B cell (primary cell): ENCODE results near the gene SPOCK1.

ENCODE experiments used
- CTCF ChIP-seq: fragments of 200-600 bp; IDR thresholded peaks from one replicate; pipeline ENCODE4 v1.8.0; 2022; ENCODE audit warnings: antibody characterized with exemption, mild to moderate bottlenecking
- EZH2 ChIP-seq: IDR thresholded peaks from 2 replicates; pipeline ENCODE4 v1.6.1; 2012; ENCODE audit warnings: borderline replicate concordance, low read depth, mild to moderate bottlenecking, moderate library complexity, low read length; ENCODE audit not compliant: insufficient read depth, poor library complexity, severe bottlenecking

- TF ChIP-seq EZH2 (no peak), CTCF (no peak)
These were observed 56.5 kb downstream of the SPOCK1 start for GRCh38 chr5:137442660-137443059.
